HG02852 (cell line): ENCODE results near the gene SH3RF1.

Source experiments
- ATAC-seq: cut with Tn5 transposase; IDR thresholded peaks from one replicate; pipeline ENCODE4 v1.9.1; 2021; ENCODE audit warnings: mild to moderate bottlenecking, moderate library complexity; ENCODE audit not compliant: unreplicated experiment

The SH3RF1 gene

DNA sequence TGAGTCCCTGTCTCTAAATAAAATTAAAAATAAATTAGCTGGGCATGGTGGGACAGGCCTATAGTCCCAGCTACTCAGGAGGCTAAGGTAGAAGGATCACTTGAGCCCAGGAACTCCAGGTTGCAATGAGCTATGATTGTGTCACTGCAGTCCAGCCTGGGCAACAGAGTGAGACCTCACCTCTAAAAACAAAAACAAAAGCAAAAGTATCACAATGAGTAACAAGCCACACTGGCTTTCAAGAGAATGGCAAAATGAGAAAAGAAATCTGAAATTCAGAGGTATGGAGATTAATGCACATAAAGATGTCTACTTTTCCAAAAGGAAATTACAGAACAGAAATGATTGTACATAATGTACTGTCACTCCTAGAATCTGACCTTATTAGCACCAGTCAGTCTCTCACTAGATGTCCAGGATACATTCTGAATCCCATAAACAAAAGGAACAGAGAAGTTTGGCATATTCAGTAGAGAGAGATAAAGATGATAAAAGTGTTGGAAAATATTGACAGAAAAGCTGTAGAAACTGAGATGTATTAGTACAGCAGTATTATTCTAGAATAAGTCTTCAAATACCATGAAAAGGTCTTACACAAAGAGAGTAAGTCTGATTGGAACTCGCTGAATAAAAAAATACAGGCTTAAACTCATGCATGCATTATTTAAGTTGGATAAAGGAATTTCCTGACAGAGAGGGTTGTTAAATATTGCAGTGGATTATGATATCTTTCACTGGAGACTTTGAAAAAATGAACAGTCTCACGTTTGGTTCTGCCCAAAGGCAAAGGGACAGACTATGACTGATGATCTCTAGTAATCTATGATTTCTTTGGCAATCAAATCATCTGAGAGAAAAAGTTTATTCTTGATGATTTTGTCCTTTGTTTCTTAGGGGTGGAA lies 102.5 kb downstream of the SH3RF1 start:
- ATAC-seq = peak; percentile 98

DNA sequence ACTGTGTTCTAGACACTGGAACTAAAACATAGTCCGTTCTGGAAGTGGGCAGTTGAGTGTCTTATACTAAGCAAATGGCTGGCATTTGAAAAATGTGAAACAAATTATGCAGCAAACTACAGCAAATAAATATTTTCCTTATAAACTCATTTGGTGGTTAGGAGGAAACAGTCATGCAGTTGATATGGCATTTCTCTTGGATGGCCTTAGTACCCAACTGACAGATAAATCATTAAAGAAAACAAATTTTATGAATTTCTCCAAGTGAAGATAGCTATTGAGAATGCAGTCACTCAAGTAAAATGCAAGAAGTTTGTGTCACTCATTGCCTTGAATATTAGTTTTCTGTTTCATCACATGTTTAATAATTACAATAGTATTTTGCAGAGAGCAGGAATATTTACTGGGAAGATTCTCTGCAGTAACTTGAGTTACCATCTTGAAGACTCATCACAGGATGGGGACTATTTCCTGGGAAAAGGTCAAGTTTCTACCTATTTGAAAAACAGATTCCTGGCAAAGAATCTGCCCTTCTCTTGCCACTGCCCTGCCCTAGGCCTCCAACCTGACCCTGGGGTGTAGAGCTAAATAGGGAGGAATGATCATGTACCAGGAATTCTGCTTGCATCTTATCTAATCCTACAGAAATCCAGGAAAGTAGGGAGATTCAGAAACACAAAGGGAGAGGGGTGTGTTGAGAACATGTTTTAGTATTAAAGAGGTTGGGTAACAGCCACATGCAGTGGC lies 105.9 kb downstream of the SH3RF1 start:
- ATAC-seq = no peak

- ATAC-seq = no peak
Observed at GRCh38 chr4:169163947-169164668, 106.6 kb downstream of the SH3RF1 start.

GRCh38 chr4:169163495-169163894 lies 107.3 kb downstream of the SH3RF1 start:
- no peak for ATAC-seq

- no peak for ATAC-seq
Observed at GRCh38 chr4:169160825-169161224, 109.9 kb downstream of the SH3RF1 start.

DNA sequence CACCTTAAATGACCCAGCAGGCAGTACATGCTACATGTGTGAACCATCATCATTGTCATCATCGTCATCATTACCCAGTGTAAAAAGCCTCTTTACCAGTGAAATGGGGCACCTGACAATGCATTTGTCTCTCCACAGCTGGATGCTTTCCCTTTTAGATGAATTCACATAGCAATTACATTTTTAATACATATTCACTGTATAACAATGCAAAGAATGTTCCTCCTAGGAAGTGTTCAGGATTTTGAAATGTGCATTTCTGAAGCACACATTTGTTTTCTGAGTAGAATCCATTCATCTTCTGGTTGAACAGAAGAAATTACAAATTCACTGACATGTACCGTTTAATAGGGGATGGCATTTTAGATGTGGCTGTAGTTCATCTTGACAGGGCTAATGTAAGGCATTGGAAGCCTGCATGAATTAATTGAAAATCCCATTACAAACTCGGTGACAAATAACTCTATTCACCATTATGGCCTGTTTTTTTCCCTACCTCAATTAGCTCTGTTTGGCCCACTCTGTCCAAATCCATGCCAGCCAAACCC lies 111.1 kb downstream of the SH3RF1 start:
- no peak for ATAC-seq

DNA sequence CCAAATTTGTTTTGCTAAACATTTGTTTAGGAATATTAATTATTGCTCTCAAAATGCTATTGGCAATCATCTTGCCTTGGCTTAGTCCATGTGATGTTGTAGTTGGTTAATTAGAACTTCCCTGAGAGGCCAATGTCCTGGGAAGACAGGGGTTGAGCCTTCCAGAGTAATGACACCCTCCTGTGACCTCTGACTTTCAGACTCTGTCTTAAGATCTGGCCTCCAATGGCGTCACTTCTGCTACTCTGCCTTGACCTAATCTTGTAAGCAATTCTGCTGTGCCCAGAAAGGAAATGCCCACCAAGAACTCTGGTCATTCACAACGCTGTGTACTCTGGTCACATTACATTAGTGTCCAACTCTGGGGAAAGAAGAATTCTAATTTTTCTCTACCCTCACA lies 111.9 kb downstream of the SH3RF1 start:
- ATAC-seq = no peak

- ATAC-seq = no peak
Observed at GRCh38 chr4:169158046-169158445, 112.7 kb downstream of the SH3RF1 start.

- no peak for ATAC-seq
Observed at GRCh38 chr4:169156392-169156791, 114.4 kb downstream of the SH3RF1 start.

- peak; percentile 45 for ATAC-seq
Observed at GRCh38 chr4:169154121-169154520, 116.6 kb downstream of the SH3RF1 start.

GRCh38 chr4:169153481-169154087 lies 117.2 kb downstream of the SH3RF1 start:
- ATAC-seq = peak; percentile 7

- ATAC-seq = no peak
Observed at GRCh38 chr4:169152899-169153298, 117.9 kb downstream of the SH3RF1 start.

DNA sequence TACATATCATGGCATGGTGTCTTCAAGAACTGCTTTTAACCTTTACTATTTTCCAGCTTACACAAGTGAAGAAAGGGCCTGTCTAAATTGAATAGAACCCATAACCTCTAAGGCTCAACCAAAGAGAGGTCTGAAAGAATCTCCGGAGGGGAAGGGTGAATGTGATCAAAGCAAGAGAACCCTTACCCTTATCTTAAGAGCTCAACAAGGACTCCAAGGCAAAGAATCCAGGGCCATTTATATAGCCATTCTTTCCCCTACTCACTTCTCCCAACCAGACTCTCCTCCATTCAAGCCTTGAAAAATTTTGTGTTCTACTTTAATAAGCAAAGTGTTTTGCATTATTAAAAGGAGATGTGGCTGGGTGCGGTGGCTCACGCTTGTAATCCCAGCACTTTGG lies 118.7 kb downstream of the SH3RF1 start:
- no peak for ATAC-seq

DNA sequence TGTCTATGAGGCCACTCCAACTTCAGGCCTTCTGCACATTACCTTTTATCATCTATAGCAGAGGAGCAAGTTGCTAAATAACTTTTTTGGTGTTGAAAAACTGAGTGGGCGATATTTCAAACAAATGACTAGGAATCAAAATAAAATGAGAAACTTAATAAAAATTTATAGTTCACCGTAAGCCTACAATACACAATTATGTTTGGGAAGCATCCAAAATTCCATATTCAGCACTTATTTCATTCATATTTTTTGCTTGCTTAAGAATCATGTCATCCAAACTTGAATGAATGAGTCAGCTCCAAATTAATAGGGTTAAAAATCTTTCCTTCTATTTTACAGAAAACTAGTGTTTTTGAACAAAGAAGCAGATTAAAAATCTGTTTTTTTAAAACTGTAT lies 119.1 kb downstream of the SH3RF1 start:
- no peak for ATAC-seq

DNA sequence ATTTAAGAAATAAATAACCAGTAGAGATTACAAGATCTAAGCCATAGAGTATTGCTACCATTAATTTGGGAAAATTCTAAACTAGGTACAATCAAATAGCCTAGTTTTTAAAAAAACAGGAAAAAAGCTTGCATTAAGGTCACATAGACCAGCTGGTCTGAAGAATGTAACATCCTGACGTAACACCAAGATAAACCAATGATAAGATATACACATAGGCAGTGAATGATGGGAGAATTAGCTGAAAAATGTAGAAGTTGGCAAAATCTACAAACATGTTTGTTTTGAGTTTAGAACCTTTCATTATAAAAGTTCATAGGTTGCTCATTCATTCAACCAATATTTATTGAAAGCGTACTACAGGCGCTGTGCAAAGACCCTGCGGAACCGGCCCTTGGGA lies 120.0 kb downstream of the SH3RF1 start:
- no peak for ATAC-seq

- ATAC-seq = no peak
Observed at GRCh38 chr4:169148885-169149284, 121.9 kb downstream of the SH3RF1 start.

GRCh38 chr4:169147191-169147590 lies 123.6 kb downstream of the SH3RF1 start:
- no peak for ATAC-seq

DNA sequence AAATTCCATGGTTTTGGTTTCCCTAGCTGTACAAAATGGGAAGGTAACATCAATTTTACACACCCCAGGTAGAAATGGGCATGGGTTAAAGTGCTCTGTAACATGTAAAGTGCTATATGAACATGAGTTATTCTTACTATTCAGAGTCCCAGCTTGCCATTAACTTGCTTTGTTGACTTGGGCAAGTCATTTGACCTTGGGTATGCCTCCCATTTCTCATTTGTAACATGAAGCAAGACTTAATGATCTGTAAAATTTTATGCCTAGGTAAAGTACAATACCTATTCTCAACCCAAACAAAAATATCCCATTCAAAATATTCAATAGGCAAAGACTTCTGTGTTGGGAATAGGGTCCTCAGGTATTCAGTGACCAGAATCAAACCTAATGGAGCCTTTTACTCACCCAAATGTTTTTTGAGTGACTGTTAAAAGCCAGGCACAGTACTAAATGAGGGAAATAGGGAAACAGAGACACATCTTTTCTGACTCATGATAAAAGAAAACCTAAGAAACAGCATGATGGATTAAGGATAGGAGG lies 126.6 kb downstream of the SH3RF1 start:
- no peak for ATAC-seq

- ATAC-seq = no peak
Observed at GRCh38 chr4:169143335-169143734, 127.4 kb downstream of the SH3RF1 start.

DNA sequence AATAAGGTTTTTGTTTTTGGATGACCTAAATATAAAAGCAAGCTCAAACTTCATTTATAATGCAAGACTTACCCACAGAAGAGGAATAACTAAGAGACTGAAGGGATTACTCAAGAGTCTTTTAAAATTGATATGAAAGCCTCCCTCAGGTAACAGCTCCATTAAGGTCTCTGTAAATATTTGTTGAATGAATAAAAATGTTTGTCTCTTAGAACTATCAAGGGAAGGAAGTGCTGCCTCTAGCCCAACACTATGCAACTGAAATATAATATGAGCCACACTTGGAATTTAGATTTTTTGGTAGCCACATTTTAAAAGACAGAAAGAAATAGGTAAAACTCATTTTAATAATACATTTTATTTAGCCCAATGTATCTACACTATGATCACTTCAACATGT lies 127.8 kb downstream of the SH3RF1 start:
- no peak for ATAC-seq
